PC-3 (cell line): ENCODE measurements around the gene MPC1.

Experiments used
- CTCF ChIP-seq: fragments of 300-600 bp; sonication (generic); conservative IDR thresholded peaks from 2 replicates; pipeline ENCODE4 v1.5.1; 2017; ENCODE audit warnings: antibody characterized with exemption, low read depth, mild to moderate bottlenecking, low read length
- EZH2 ChIP-seq: fragments of 300-600 bp; sonication (generic); IDR thresholded peaks from one replicate; pipeline ENCODE4 v1.6.1; 2017; ENCODE audit warnings: antibody characterized with exemption, mild to moderate bottlenecking, low read length; ENCODE audit not compliant: unreplicated experiment
- EZH2phosphoT487 ChIP-seq: fragments of 300-600 bp; sonication (generic); IDR thresholded peaks from 2 replicates; pipeline ENCODE4 v1.6.1; 2018; ENCODE audit warnings: mild to moderate bottlenecking, antibody characterized with exemption, low read length, borderline replicate concordance

GRCh38 chr6:166352923-166353322 is 29.8 kb downstream of the MPC1 start:
- TF ChIP-seq CTCF: no peak
- no peak for TF ChIP-seq EZH2
- TF ChIP-seq EZH2phosphoT487: no peak
